HPDE6-E6E7 (cell line): ENCODE data around the gene HHLA2.

ENCODE experiments used
- DNase-seq: peaks from one replicate; pipeline ENCODE4 v3.0.0; 2011; ENCODE audit warnings: missing footprints; ENCODE audit errors: extremely low spot score

The HHLA2 gene

DNA sequence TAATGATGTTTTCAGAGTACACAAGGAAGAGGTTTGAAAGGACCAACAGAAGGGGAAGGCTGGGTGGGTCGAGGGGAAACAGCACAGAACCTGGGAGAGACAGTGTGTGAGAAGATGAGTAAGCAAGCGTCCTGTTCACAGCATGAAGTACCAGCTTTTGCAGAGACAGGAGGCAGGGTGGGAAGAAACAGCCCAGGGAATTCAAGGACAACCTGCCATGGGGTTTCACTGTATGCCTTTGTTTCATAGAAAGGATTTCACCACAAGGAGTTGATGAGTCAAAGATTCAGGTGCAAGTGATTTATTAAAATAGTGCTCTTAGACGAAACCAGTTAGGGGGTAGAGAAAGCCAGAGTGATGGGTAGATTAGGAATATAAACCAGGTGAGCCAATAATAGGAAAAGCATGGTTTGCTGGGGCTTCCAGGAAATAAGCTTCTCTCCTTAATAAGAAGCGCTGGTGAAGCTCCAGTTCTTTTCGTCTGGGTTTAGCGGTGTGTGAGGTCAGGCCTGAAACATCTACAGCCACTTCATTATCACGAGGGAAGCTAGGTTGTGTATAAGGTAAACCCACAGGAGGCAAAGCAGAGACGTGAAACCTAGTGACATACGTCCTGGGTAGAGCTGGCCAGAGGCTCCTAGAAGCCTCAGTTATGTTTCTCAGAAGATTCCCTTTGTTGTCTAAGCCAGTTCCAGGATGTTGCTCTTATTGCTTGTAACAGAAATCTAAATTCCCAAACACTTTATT, 3.9 kb downstream of the HHLA2 start:
- DNase-seq = no peak

DNA sequence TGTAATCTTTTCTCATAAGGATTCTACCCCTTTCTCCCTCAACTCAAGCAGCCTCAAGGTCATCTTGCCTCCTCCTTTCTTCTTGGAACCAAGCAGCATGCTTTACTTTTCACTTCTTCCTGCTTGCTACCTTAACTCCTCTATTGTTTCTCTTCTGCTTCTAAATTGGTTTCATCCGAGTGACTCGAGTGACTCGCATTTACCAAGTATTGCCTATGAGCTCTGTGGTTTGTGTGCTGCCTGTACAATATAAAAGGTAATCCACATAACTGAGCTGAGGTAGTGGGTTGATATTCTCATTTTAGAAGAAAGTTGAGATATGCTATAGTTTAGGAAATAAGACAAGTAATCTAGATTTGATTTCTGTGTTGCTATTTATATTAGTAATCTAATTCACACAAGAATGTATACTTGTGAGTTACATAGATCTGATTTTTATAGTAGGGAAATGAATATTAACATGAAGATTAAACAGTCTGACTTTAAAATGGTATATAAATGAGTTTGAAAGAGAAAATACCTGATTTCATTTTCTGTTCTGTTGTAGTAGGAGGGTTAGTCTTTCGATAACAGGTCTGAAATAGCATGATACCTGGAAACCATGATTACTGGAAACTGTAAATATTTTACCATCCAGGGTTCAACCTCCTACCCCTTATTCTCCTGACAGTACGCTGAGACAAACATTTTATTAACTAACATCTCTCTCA, 5.5 kb downstream of the HHLA2 start:
- DNase-seq = no peak

DNA sequence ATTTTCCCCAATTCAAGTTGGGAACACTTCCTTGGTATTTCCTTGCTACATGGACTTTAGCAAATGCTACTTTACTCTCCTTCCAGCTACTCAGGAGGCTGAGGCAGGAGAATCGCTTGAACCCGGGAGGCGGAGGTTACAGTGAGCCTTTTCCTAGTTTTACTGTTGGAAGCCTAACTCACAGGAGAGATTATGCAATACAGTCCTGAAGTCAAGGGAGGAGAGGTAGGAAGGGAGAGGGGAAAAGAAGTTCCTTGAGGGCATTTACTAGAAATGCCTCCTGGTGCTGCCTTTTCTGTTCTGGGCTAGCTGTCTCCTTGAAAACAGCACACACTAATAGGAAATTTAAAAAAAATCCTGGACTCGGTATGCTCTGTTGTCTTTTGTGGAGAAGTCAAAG, 6.2 kb downstream of the HHLA2 start:
- no peak for DNase-seq

DNA sequence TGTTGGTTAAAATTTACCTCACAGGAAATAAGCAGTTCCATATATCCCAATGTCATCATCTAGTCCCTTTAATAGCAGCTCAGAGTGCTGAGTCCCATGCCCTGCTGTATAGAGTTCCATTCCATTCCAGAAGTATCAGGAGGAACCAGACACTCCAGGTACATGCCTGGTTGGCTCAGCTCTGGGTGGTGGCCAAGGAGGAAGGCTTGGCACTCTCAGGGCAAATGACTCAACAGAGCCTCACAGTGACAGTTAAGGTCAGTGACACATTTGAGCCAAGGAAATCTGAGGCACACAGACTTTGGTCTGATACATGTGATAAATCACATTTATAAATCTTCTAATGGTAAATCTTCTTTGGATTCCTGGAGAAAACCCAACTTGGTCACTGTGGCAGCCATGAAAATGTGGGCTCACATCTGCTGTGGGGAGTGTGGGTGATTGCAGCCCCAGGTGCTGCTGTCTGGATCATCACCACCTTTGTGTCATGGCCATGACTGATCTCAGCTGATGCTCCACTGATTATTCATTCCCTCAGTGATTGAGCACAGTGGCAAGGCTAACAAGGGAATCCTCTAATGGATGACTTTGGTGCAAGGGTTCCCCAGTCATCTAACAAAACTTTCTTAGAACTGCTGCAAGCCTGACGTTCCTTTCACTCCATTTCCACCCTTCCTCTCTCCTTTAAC, 9.3 kb downstream of the HHLA2 start:
- DNase-seq = peak; percentile 15

DNA sequence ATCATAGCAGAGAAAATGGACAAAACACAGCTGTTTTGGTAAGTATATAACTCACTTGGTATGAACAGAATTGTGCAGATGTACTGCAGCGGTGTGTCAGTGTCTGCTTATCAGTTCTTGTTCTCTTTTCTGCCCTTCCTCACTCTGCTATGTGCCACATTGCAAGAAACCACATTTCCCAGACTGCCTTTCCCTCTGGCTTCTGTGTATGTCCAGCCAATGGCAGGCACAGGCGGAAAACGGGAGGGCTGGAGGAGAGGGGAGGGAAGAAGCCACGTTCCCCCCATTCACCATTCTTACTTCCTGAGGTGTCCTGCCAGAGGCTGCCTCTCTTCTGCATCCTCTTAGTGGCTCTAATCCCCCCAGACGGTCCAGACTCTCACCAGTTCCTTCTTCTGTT, 15.4 kb downstream of the HHLA2 start:
- DNase-seq = no peak

- DNase-seq = no peak
These were observed 16.3 kb downstream of the HHLA2 start for GRCh38 chr3:108312656-108313055.

- DNase-seq = no peak
These were observed 19.5 kb downstream of the HHLA2 start for GRCh38 chr3:108315767-108316301.

- no peak for DNase-seq
These were observed 23.2 kb downstream of the HHLA2 start for GRCh38 chr3:108319428-108320082.

DNA sequence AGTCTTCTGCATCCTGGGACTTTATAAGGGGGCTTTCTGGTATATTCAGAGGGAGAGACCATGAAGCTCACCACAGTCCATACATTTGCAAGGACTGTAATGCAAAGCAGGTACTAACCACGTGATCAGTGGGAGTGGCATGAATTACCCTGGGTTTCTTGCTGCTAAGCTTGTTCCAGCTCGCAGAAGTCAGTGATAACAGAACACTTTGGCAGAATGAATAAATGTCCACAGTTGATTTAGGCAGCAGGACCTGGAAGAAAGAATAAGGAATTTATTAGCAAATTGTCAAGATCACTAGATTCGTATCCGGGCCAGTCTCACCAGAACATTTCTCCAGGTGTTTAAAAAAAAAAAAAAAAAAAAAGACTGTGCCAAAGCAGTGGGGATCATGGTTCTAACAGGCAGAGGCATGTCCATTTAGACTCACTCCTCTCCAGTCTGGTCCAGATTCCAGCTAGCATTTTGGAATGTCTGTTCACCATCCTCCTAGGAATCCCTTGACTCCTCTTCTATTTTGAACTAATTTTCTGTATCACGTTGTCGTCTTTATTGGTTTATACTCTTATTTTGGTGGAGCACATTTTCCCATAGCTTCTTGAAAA, 24.5 kb downstream of the HHLA2 start:
- DNase-seq = peak; percentile 22

DNA sequence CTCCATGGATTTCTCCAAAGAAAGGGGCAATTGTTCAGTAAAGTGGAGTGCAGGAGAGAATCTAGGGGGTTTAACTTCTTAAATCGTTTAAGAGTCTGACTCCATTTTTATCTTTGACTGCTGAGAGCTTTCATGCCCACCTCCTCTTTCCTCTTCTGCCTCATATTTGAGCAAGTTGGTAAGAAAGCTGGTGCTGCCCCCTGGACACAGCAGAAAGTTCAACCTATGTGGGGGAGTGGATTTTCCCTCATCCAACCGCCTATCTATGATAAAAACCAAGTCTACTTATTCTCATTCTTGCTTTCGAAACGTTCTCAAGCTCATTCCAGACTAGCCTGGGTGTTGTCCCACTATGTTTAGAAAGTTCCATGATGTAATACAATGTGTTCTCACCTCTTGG, 26.0 kb downstream of the HHLA2 start:
- no peak for DNase-seq

DNA sequence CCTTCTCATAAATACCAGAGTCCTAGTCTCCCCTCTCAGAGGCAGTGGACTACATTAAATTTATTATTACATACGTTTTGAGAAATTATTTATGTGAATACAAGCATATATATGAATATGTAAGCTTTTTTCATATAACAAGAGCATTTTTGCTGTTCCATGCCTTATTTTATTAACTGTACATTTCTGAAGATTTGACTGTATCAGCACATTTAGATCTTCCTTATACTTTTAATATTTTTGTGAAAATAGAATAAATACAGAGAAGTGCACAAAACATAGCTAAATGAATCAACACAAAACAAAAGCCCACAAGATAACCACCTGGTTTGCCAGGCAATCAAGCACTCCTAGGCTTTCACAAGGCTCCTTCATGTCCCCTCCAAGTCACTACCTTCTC, 27.8 kb downstream of the HHLA2 start:
- no peak for DNase-seq

DNA sequence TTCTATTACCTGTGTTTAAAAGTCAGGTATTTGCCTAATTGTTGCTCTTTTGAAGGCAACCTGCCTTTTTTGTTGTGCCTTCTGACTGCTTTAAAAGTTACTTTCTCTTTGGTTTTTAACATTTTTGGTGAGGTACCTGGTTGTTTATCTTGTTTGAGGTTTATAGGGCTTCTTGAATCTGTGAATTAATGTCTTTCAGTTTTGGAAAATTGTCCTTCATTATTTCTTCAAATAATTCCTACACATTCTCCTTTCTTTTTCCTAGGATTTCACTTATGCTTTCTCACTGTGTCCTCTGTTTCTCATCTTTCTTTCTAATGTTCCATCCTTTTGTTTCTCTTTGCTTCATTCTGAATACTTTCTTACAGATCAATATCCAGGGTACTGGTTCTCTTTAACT, 30.8 kb downstream of the HHLA2 start:
- DNase-seq = no peak

GRCh38 chr3:108328821-108329486, 32.6 kb downstream of the HHLA2 start:
- no peak for DNase-seq

- no peak for DNase-seq
These were observed 33.2 kb downstream of the HHLA2 start for GRCh38 chr3:108329508-108329907.

DNA sequence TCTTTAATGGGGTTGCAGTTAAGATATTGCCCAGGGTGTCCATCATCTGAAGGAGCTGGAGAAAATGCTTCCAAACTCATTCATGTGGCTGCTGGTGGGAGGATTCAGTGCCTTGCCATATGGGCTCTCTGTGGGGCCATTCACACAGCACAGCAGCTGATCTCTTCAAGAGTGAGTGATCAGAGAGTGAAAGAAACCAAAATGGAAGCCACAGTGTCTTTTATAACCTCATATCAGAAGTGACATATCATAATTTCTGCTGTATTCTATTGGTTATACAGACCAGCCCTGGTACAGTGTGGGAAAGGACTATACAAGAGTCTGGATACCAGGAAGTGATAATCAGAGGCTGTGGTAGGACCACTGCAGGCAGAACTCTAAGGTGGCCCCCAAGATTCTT, 33.6 kb downstream of the HHLA2 start:
- DNase-seq = no peak

DNA sequence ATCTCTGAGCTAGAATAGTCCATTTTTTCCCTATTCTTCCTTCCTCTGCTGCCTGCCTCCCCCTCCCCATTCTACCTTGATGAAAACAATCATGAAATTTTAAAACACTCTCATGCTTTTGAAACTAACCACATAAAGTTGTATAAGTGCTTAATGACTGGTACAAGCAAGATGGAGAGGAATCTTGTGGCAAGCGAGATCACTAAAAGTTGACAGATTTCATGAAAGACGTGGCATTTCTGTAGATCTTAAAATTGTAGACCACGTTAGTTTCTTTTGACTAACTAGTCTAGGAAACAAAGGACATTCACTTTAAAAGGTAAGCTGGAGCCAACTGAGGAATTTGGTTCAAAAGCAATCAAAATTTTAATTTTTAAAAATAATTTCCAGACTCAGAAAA, 35.4 kb downstream of the HHLA2 start:
- no peak for DNase-seq

- no peak for DNase-seq
These were observed 37.6 kb downstream of the HHLA2 start for GRCh38 chr3:108333961-108334360.

- DNase-seq = no peak
These were observed 38.4 kb downstream of the HHLA2 start for GRCh38 chr3:108334701-108335100.

GRCh38 chr3:108338901-108339545, 42.7 kb downstream of the HHLA2 start:
- no peak for DNase-seq

DNA sequence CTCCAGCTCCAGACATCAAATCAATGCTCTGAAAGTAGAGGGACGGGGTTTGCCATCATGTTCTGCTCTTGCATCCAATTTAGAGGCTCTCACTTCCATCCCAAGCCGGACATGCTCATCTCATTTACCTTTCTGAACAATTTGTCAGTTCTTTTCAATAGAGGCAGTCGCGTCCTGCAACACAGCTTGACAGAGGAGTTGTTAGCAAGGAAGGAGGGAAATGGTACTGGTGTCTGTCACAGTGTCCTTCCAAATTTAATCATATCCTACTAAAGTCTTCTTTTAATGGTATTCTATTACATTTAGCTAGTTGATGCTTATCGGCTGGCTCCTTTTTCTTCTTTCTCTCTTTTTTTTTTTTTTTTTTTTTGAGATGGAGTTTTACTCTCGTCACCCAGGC, 45.6 kb downstream of the HHLA2 start:
- no peak for DNase-seq
